ENCODE data around the gene C1orf185. TPM values are rescaled to one million over a fixed set of nuclear protein-coding genes. Genes with fewer than 3 reads are reported as not detected.

The C1orf185 gene
- not detected for total RNA-seq

GRCh38 chr1:51101976-51102375, at the start of gene C1orf185:
C1orf185 (plus strand) TSS chr1:51102228; CDS start chr1:51102234, 6 bp downstream.
- H3K4me1 Mint-ChIP-seq (ENCODE audit: low read depth) = no peaks in the 10 kb centered on the region
- ATAC-seq (no peak), DNase-seq (no peak)
- H3K27me3 Mint-ChIP-seq (ENCODE audit: low read depth) = peaks cover 14% of the 10 kb centered on the region
- no peak within 1 kb of the TSS for H3K4me3 Mint-ChIP-seq
- no peaks in the 10 kb centered on the region for H3K9me3 Mint-ChIP-seq
- H3K36me3 Mint-ChIP-seq (ENCODE audit: insufficient read depth) = no peaks in the 10 kb centered on the region

GRCh38 chr1:51058858-51059257, 43.2 kb upstream of the C1orf185 start:
- ATAC-seq (no peak), DNase-seq (no peak)
- peaks cover 8% of the 10 kb centered on the region for H3K27me3 Mint-ChIP-seq (ENCODE audit: low read depth)
- H3K36me3 Mint-ChIP-seq (ENCODE audit: insufficient read depth) = no peaks in the 10 kb centered on the region
- peaks cover 4% of the 10 kb centered on the region for H3K9me3 Mint-ChIP-seq
- peaks cover under 1% of the 10 kb centered on the region for H3K4me1 Mint-ChIP-seq (ENCODE audit: low read depth)
- no peak overlapping the region for H3K4me3 Mint-ChIP-seq

GRCh38 chr1:51061231-51061918, 40.7 kb upstream of the C1orf185 start:
- ATAC-seq (no peak), DNase-seq (no peak)
- H3K36me3 Mint-ChIP-seq (ENCODE audit: insufficient read depth) = no peaks in the 10 kb centered on the region
- no peaks in the 10 kb centered on the region for H3K4me1 Mint-ChIP-seq (ENCODE audit: low read depth)
- peaks cover 4% of the 10 kb centered on the region for H3K9me3 Mint-ChIP-seq
- H3K4me3 Mint-ChIP-seq = no peak overlapping the region
- H3K27me3 Mint-ChIP-seq (ENCODE audit: low read depth) = peaks cover 8% of the 10 kb centered on the region

- ATAC-seq = no peak
- DNase-seq = no peak
- Mint-ChIP-seq H3K4me1 (ENCODE audit: low read depth) (no peaks in the 10 kb centered on the region), H3K4me3 (no peak overlapping the region), H3K9me3 (peaks cover 4% of the 10 kb centered on the region), H3K36me3 (ENCODE audit: insufficient read depth) (no peaks in the 10 kb centered on the region), H3K27me3 (ENCODE audit: low read depth) (peaks cover 8% of the 10 kb centered on the region)
Observed at GRCh38 chr1:51063121-51063520, 38.9 kb upstream of the C1orf185 start.

GRCh38 chr1:51070011-51070410, 32.0 kb upstream of the C1orf185 start:
- DNase-seq (no peak), ATAC-seq (no peak)
- H3K27me3 Mint-ChIP-seq (ENCODE audit: low read depth) = peaks cover 16% of the 10 kb centered on the region

GRCh38 chr1:51070640-51071039, 31.4 kb upstream of the C1orf185 start:
- no peaks in the 10 kb centered on the region for H3K4me1 Mint-ChIP-seq (ENCODE audit: low read depth)
- H3K36me3 Mint-ChIP-seq (ENCODE audit: insufficient read depth) = no peaks in the 10 kb centered on the region
- H3K4me3 Mint-ChIP-seq = no peak overlapping the region
- H3K9me3 Mint-ChIP-seq = no peaks in the 10 kb centered on the region
- ATAC-seq (no peak), DNase-seq (no peak)
- peaks cover 17% of the 10 kb centered on the region for H3K27me3 Mint-ChIP-seq (ENCODE audit: low read depth)

More at GRCh38 chr1:51070011-51070410, 32.0 kb upstream of the C1orf185 start:
- Mint-ChIP-seq H3K4me1 (ENCODE audit: low read depth) (no peaks in the 10 kb centered on the region), H3K36me3 (ENCODE audit: insufficient read depth) (no peaks in the 10 kb centered on the region), H3K4me3 (no peak overlapping the region), H3K9me3 (no peaks in the 10 kb centered on the region)

- H3K27me3 Mint-ChIP-seq (ENCODE audit: low read depth) = peaks cover 19% of the 10 kb centered on the region
- H3K36me3 Mint-ChIP-seq (ENCODE audit: insufficient read depth) = no peaks in the 10 kb centered on the region
- DNase-seq (no peak), ATAC-seq (no peak)
- H3K9me3 Mint-ChIP-seq = no peaks in the 10 kb centered on the region
- no peaks in the 10 kb centered on the region for H3K4me1 Mint-ChIP-seq (ENCODE audit: low read depth)
- H3K4me3 Mint-ChIP-seq = no peak overlapping the region
Observed at GRCh38 chr1:51071291-51072042, 30.6 kb upstream of the C1orf185 start.

- Mint-ChIP-seq H3K27me3 (ENCODE audit: low read depth) (peaks cover 20% of the 10 kb centered on the region), H3K36me3 (ENCODE audit: insufficient read depth) (no peaks in the 10 kb centered on the region), H3K4me3 (no peak overlapping the region), H3K4me1 (ENCODE audit: low read depth) (no peaks in the 10 kb centered on the region), H3K9me3 (no peaks in the 10 kb centered on the region)
- no peak for ATAC-seq
- DNase-seq = no peak
Observed at GRCh38 chr1:51072043-51072439, 30.0 kb upstream of the C1orf185 start.

GRCh38 chr1:51072651-51073050, 29.4 kb upstream of the C1orf185 start:
- peaks cover 20% of the 10 kb centered on the region for H3K27me3 Mint-ChIP-seq (ENCODE audit: low read depth)
- H3K36me3 Mint-ChIP-seq (ENCODE audit: insufficient read depth) = no peaks in the 10 kb centered on the region
- H3K4me1 Mint-ChIP-seq (ENCODE audit: low read depth) = no peaks in the 10 kb centered on the region
- H3K4me3 Mint-ChIP-seq = no peak overlapping the region
- DNase-seq = no peak
- no peak for ATAC-seq
- no peaks in the 10 kb centered on the region for H3K9me3 Mint-ChIP-seq

GRCh38 chr1:51073456-51073855, 28.6 kb upstream of the C1orf185 start:
- DNase-seq = no peak
- H3K4me3 Mint-ChIP-seq = no peak overlapping the region
- H3K27me3 Mint-ChIP-seq (ENCODE audit: low read depth) = peaks cover 22% of the 10 kb centered on the region

GRCh38 chr1:51086496-51087271, 15.3 kb upstream of the C1orf185 start:
- peaks cover 51% of the 10 kb centered on the region for H3K27me3 Mint-ChIP-seq (ENCODE audit: low read depth)
- H3K4me3 Mint-ChIP-seq = no peak overlapping the region
- no peaks in the 10 kb centered on the region for H3K4me1 Mint-ChIP-seq (ENCODE audit: low read depth)
- peaks cover 10% of the 10 kb centered on the region for H3K9me3 Mint-ChIP-seq
- DNase-seq = no peak
- H3K36me3 Mint-ChIP-seq (ENCODE audit: insufficient read depth) = no peaks in the 10 kb centered on the region
- ATAC-seq = no peak

More at GRCh38 chr1:51073456-51073855, 28.6 kb upstream of the C1orf185 start:
- H3K9me3 Mint-ChIP-seq = no peaks in the 10 kb centered on the region
- no peaks in the 10 kb centered on the region for H3K36me3 Mint-ChIP-seq (ENCODE audit: insufficient read depth)
- no peak for ATAC-seq
- no peaks in the 10 kb centered on the region for H3K4me1 Mint-ChIP-seq (ENCODE audit: low read depth)

GRCh38 chr1:51088474-51088873, 13.6 kb upstream of the C1orf185 start:
- peaks cover 47% of the 10 kb centered on the region for H3K27me3 Mint-ChIP-seq (ENCODE audit: low read depth)
- no peaks in the 10 kb centered on the region for H3K4me1 Mint-ChIP-seq (ENCODE audit: low read depth)
- no peaks in the 10 kb centered on the region for H3K36me3 Mint-ChIP-seq (ENCODE audit: insufficient read depth)
- peaks cover 10% of the 10 kb centered on the region for H3K9me3 Mint-ChIP-seq
- DNase-seq = no peak
- ATAC-seq = no peak
- no peak overlapping the region for H3K4me3 Mint-ChIP-seq

GRCh38 chr1:51093581-51093980, 8.4 kb upstream of the C1orf185 start:
- Mint-ChIP-seq H3K36me3 (ENCODE audit: insufficient read depth) (no peaks in the 10 kb centered on the region), H3K4me1 (ENCODE audit: low read depth) (no peaks in the 10 kb centered on the region), H3K4me3 (no peak overlapping the region), H3K9me3 (peaks cover 24% of the 10 kb centered on the region), H3K27me3 (ENCODE audit: low read depth) (peaks cover 57% of the 10 kb centered on the region)
- ATAC-seq (no peak), DNase-seq (no peak)

- ATAC-seq = no peak
- H3K36me3 Mint-ChIP-seq (ENCODE audit: insufficient read depth) = no peaks in the 10 kb centered on the region
- peaks cover 44% of the 10 kb centered on the region for H3K27me3 Mint-ChIP-seq (ENCODE audit: low read depth)
Observed at GRCh38 chr1:51097171-51097570, 4.9 kb upstream of the C1orf185 start.

More at GRCh38 chr1:51097171-51097570, 4.9 kb upstream of the C1orf185 start:
- peaks cover 14% of the 10 kb centered on the region for H3K9me3 Mint-ChIP-seq
- no peak overlapping the region for H3K4me3 Mint-ChIP-seq
- no peaks in the 10 kb centered on the region for H3K4me1 Mint-ChIP-seq (ENCODE audit: low read depth)
- DNase-seq = no peak

All from activated T-cell treated with anti-CD3 and anti-CD28 coated beads, Interleukin-2, amount 50 U/mL, for 4 hours (primary cell).